CD4-positive, alpha-beta T cell (primary cell): ENCODE results near the gene PRG2. TPM values are rescaled to one million over a fixed set of nuclear protein-coding genes. Genes with fewer than 3 reads are reported as not detected.

Experiments
- ATAC-seq: fragments of 200-7000 bp; cut with Tn5 transposase; one replicate; pipeline ENCODE4 v1.10.0; 2022; ENCODE audit warnings: mild to moderate bottlenecking; ENCODE audit not compliant: poor library complexity
- CTCF ChIA-PET: fragments of 350-600 bp; sonication (Branson Sonifier 250); formaldehyde crosslinking; loops from one replicate; lab custom pipeline; 2021; ENCODE audit warnings: antibody characterized with exemption, inconsistent platforms; lab: Charles Lee
- POLR2A ChIA-PET: fragments of 350-600 bp; sonication (Branson Sonifier 250); formaldehyde crosslinking; loops from one replicate; lab custom pipeline; 2021; ENCODE audit warnings: antibody characterized with exemption, inconsistent platforms; lab: Charles Lee
- DNase-seq, 14 experiments: peaks; one replicate each; pipeline ENCODE4 v3.0.0-alpha.2; 2013 to 2020; ENCODE audit warnings: mixed read lengths in 2 of 14
- H3K27ac ChIP-seq, 2 donors: one replicate each; pipeline versions ENCODE4 v1.5.1 to v1.7.0; 2013; ENCODE audit warnings: low read length in 2 of 2, low read depth in 1 of 2, mild to moderate bottlenecking in 1 of 2
- H3K27me3 ChIP-seq, 2 experiments: 1 replicate in 1 of 2; 2 replicates in 1 of 2; pipeline versions ENCODE4 v1.6.1 to v1.7.0; 2013; ENCODE audit warnings: low read length in 2 of 2, control low read depth in 1 of 2, mild to moderate bottlenecking in 1 of 2, moderate library complexity in 1 of 2; ENCODE audit not compliant: insufficient read depth in 2 of 2, control insufficient read depth in 1 of 2
- H3K36me3 ChIP-seq: one replicate; pipeline ENCODE4 v1.6.1; 2013; ENCODE audit warnings: low read length, control low read depth; ENCODE audit not compliant: insufficient read depth
- H3K4me1 ChIP-seq: one replicate; pipeline ENCODE4 v1.6.1; 2013; ENCODE audit warnings: low read length, control low read depth; ENCODE audit not compliant: insufficient read depth
- H3K4me3 ChIP-seq: one replicate; pipeline ENCODE4 v1.5.1; 2013; ENCODE audit warnings: mild to moderate bottlenecking, low read length, moderate library complexity
- H3K9me3 ChIP-seq, 2 experiments: 1 replicate in 1 of 2; 2 replicates in 1 of 2; pipeline versions ENCODE4 v1.6.1 to v1.7.0; 2013; ENCODE audit warnings: low read length in 2 of 2, mild to moderate bottlenecking in 2 of 2, control low read depth in 1 of 2, moderate library complexity in 1 of 2; ENCODE audit not compliant: control insufficient read depth in 1 of 2, insufficient read depth in 1 of 2
- H3K27ac Mint-ChIP-seq: one replicate; pipeline ENCODE4 v1.8.0; 2020; ENCODE audit warnings: mixed read lengths
- H3K27me3 Mint-ChIP-seq: one replicate; pipeline ENCODE4 v1.8.0; 2021; ENCODE audit warnings: mixed read lengths
- H3K36me3 Mint-ChIP-seq: one replicate; pipeline ENCODE4 v1.8.0; 2021; ENCODE audit warnings: low read depth, mixed read lengths
- H3K4me1 Mint-ChIP-seq: one replicate; pipeline ENCODE4 v1.8.0; 2021; ENCODE audit warnings: low read depth, mixed read lengths
- H3K4me3 Mint-ChIP-seq: one replicate; pipeline ENCODE4 v1.8.0; 2020; ENCODE audit warnings: mild to moderate bottlenecking, mixed read lengths
- H3K9me3 Mint-ChIP-seq: one replicate; pipeline ENCODE4 v1.8.0; 2020; ENCODE audit warnings: mixed read lengths
- intact Hi-C, 2 experiments: fragments of 100-400 bp; cut with DNase I in 1 of 2; cut with micrococcal nuclease in 1 of 2; formaldehyde crosslinking; loops; one replicate each; pipeline versions ENCODE4 v1.15.1 to v1.9.0; 2023 to 2025; cut with DNase I, micrococcal nuclease
- total RNA-seq, 174 experiments: library from RNA in 2 of 174; stranded (reverse) in 2 of 174; gene quantifications; one replicate each; pipeline ENCODE4 v1.2.3 and lab custom pipeline; 2021 to 2026
- TF ChIP-seq, protein P1 (sequence below): fragments of 200-600 bp; IDR thresholded peaks from one replicate; pipeline ENCODE4 v1.8.0; 2022; ENCODE audit warnings: antibody characterized with exemption, mild to moderate bottlenecking

Gene PRG2
- total RNA-seq, 2 experiments from 2014 or later, result 0.53 to 1.1 TPM

DNA sequence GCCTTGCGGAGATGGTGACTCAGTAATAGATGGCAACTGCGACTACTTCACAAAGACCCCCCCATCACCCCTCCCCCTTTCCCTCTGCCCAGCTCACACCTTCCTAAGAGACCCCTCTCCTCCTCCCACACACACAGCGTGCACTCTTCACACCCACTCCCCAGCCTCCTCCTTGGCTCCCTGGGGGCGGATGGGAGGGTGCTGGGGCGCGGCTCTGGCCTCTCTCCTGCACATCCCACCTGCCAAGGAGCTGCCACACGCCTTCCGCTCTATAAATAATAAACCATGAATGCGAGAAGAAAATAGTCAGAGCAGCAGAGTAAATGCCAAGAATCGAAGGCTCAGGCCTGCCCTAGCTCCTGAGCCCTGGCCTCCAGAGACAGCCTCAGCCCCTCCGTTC is 47.7 kb downstream of the PRG2 start:
- TF ChIP-seq, protein P1, sequence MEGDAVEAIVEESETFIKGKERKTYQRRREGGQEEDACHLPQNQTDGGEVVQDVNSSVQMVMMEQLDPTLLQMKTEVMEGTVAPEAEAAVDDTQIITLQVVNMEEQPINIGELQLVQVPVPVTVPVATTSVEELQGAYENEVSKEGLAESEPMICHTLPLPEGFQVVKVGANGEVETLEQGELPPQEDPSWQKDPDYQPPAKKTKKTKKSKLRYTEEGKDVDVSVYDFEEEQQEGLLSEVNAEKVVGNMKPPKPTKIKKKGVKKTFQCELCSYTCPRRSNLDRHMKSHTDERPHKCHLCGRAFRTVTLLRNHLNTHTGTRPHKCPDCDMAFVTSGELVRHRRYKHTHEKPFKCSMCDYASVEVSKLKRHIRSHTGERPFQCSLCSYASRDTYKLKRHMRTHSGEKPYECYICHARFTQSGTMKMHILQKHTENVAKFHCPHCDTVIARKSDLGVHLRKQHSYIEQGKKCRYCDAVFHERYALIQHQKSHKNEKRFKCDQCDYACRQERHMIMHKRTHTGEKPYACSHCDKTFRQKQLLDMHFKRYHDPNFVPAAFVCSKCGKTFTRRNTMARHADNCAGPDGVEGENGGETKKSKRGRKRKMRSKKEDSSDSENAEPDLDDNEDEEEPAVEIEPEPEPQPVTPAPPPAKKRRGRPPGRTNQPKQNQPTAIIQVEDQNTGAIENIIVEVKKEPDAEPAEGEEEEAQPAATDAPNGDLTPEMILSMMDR, result no peak
- Histone ChIP-seq H3K4me3 (no peak overlapping the region), H3K27me3 (no peaks in the 10 kb centered on the region), H3K27ac (no peak overlapping the region), H3K4me1 (peaks cover 6% of the 10 kb centered on the region), H3K36me3 (no peaks in the 10 kb centered on the region), H3K9me3 (no peaks in the 10 kb centered on the region)
- intact Hi-C loops, result loop anchor here in 1 of 2 experiments (10.0 kb wide), 2 partner anchors 112 to 1172 kb away; no protein-coding TSS in a partner anchor
- Mint-ChIP-seq H3K27ac (no peak overlapping the region), H3K4me1 (no peaks in the 10 kb centered on the region), H3K36me3 (no peaks in the 10 kb centered on the region), H3K27me3 (no peaks in the 10 kb centered on the region), H3K9me3 (no peaks in the 10 kb centered on the region), H3K4me3 (no peak overlapping the region)
- DNase-seq, result no peak
- no peak for ATAC-seq
- CTCF ChIA-PET, result no interaction called here
- POLR2A ChIA-PET, result no interaction called here

DNA sequence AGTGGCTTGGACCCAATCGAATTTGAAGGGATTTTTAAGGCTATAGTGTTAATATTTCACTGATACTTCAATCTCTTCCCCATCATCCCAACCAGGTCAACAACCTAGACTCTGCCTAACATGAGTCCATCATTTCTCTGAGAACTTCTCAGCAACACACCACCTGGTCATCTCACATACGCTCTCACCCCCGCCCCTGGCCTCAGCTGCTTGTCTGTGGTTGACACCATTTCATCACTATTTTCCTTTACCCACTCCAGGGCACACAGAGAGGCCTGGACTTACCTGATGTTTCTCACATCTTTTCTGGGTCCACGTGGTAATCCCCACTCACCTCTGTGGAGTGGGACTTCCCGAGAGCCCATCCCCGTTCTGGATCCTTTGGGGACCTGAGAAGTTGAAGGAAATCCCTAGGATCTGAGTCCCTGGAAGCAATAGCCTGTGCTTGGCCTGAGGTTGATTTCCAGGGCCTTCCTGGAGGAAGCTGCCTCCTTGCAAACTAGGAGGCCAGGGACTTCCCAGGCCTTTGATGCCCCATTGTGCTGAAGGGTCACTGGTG is 49.1 kb downstream of the PRG2 start:
- Mint-ChIP-seq H3K9me3 (no peaks in the 10 kb centered on the region), H3K4me3 (no peak overlapping the region), H3K4me1 (peaks cover 5% of the 10 kb centered on the region), H3K27ac (no peak overlapping the region), H3K27me3 (no peaks in the 10 kb centered on the region), H3K36me3 (no peaks in the 10 kb centered on the region)
- no peak for DNase-seq
- Histone ChIP-seq H3K4me1 (peaks cover 11% of the 10 kb centered on the region), H3K36me3 (no peaks in the 10 kb centered on the region), H3K27me3 (no peaks in the 10 kb centered on the region), H3K27ac (no peak overlapping the region), H3K4me3 (no peak overlapping the region), H3K9me3 (no peaks in the 10 kb centered on the region)
- TF ChIP-seq, protein P1, result no peak
- CTCF ChIA-PET, result no interaction called here
- no peak for ATAC-seq
- intact Hi-C loops, result loop anchor here in 1 of 2 experiments (10.0 kb wide), 2 partner anchors 113 to 1173 kb away; no protein-coding TSS in a partner anchor
- POLR2A ChIA-PET, result no interaction called here

DNA sequence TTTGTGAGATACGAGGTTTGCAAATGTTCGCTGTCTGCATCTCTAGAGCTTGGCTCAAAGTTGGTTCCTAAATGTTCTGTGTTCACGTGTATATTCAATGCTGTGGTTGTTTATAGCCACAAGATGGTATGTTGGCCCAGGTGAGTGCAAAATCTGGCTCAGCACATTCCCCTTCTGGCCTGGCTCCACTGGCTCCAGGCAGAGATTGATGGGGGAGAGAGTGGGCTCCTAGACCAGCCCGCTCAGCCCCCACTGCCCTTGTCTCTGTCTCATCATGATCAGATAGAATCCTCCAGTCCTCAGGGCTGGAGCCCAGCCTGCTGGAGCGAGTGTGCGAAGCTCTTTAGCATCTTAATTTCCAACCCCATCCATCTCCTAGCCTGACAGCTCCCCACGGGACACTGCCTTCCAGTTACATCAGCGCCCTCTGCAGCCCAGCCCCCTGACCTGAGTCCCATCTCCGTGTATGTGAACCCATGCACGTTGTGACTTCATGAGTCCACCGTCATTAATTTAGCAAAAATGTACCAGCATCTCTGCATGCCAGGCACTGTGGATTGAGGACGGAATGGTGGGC is 50.3 kb downstream of the PRG2 start:
- no peak for ATAC-seq
- H3K4me3 Mint-ChIP-seq, result no peak overlapping the region
- POLR2A ChIA-PET, result no interaction called here

More for the DNA sequence above, 50.3 kb downstream of the PRG2 start:
- DNase-seq, result no peak
- TF ChIP-seq, protein P1, result no peak
- no peaks in the 10 kb centered on the region for H3K9me3 Mint-ChIP-seq
- H3K36me3 Mint-ChIP-seq, result peaks cover 5% of the 10 kb centered on the region
- CTCF ChIA-PET, result no interaction called here
- H3K27me3 Mint-ChIP-seq, result no peaks in the 10 kb centered on the region
- Histone ChIP-seq H3K9me3 (no peaks in the 10 kb centered on the region), H3K4me3 (no peak overlapping the region), H3K27ac (no peak overlapping the region), H3K4me1 (peaks cover 13% of the 10 kb centered on the region), H3K36me3 (no peaks in the 10 kb centered on the region), H3K27me3 (no peaks in the 10 kb centered on the region)
- H3K27ac Mint-ChIP-seq, result no peak overlapping the region
- H3K4me1 Mint-ChIP-seq, result peaks cover 14% of the 10 kb centered on the region
- intact Hi-C loops, result loop anchor here in 1 of 2 experiments (10.0 kb wide), 2 partner anchors 115 to 1175 kb away; no protein-coding TSS in a partner anchor
